Calu3 (cell line): Measurements from ENCODE around the gene COPZ1. TPM values are rescaled to one million over a fixed set of nuclear protein-coding genes. Genes with fewer than 3 reads are reported as not detected.

Experiments used
- BruUV-seq: library from RNA; stranded (reverse); fragments of 400-500 nt; replicated peaks from 2 replicates; lab custom pipeline; 2021; lab: Mats Ljungman, UMichigan
- CTCF ChIA-PET: fragments of 300-600 bp; sonication (Branson Sonifier 250); formaldehyde crosslinking; loops from one replicate; lab custom pipeline; 2022; ENCODE audit warnings: antibody characterized with exemption; lab: Charles Lee
- DNase-seq: peaks from one replicate; pipeline ENCODE4 v3.0.0; 2022
- H3K27ac Mint-ChIP-seq: one replicate; pipeline ENCODE4 v1.8.0; 2022; ENCODE audit warnings: mixed read lengths; ENCODE audit not compliant: unreplicated experiment
- H3K27me3 Mint-ChIP-seq: one replicate; pipeline ENCODE4 v1.8.0; 2022; ENCODE audit warnings: mixed read lengths; ENCODE audit not compliant: unreplicated experiment
- H3K36me3 Mint-ChIP-seq: one replicate; pipeline ENCODE4 v1.8.0; 2022; ENCODE audit warnings: mild to moderate bottlenecking, moderate library complexity, mixed read lengths; ENCODE audit not compliant: insufficient read depth, unreplicated experiment
- H3K4me1 Mint-ChIP-seq: one replicate; pipeline ENCODE4 v1.8.0; 2022; ENCODE audit warnings: mild to moderate bottlenecking, low read depth, mixed read lengths; ENCODE audit not compliant: unreplicated experiment
- H3K4me3 Mint-ChIP-seq: one replicate; pipeline ENCODE4 v1.8.0; 2022; ENCODE audit warnings: mild to moderate bottlenecking, low read depth, moderate library complexity, mixed read lengths; ENCODE audit not compliant: unreplicated experiment
- H3K9me3 Mint-ChIP-seq: one replicate; pipeline ENCODE4 v1.8.0; 2022; ENCODE audit warnings: low read depth, mixed read lengths; ENCODE audit not compliant: unreplicated experiment
- CTCF ChIP-seq: fragments of 200-600 bp; IDR thresholded peaks from one replicate; pipeline ENCODE4 v1.8.0; 2022; ENCODE audit warnings: antibody characterized with exemption; ENCODE audit not compliant: unreplicated experiment
- intact Hi-C: fragments of 100-400 bp; cut with micrococcal nuclease; formaldehyde crosslinking; loops from one replicate; pipeline ENCODE4 v1.10.0; 2022; ENCODE audit not compliant: unreplicated experiment
- total RNA-seq: library from RNA; stranded (reverse); gene quantifications from 2 replicates; pipeline ENCODE4 v1.2.3, GENCODE V29; 2022

Gene COPZ1
- total RNA-seq, 1 experiment from 2014 or later, result 173 TPM

- H3K27ac Mint-ChIP-seq, result no peak overlapping the region
- no peak for TF ChIP-seq CTCF
- no peaks in the 10 kb centered on the region for H3K9me3 Mint-ChIP-seq
- no peak overlapping the region for H3K4me3 Mint-ChIP-seq
- DNase-seq, result no peak
- intact Hi-C loops, result no loop called here
- CTCF ChIA-PET, result no interaction called here
- no peaks in the 10 kb centered on the region for H3K27me3 Mint-ChIP-seq
- no peaks in the 10 kb centered on the region for H3K4me1 Mint-ChIP-seq
- peaks cover 44% of the 10 kb centered on the region for H3K36me3 Mint-ChIP-seq
- no TSS peak for BruUV-seq
Observed at GRCh38 chr12:54349036-54349435, 24.1 kb downstream of the COPZ1 start.

DNA sequence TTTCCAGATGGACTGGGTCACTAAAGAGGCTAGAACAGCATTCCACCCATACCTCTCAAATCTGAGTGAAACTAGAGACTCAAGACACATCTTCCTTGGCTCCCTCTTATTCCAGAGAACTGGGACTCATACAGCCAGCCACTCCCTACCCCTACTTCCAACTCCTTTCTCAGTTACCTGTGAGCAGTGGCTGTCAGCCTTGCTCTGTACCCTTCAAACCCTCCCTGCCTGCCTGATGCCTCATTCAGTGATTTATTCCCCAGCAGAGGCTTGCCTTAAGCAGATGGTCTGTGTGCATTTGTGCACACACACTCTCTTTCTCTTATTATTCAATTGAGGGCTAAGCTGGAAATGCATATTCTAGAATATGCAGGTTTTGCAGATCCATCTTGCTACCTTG lies 24.7 kb downstream of the COPZ1 start:
- no peak for TF ChIP-seq CTCF
- H3K4me1 Mint-ChIP-seq, result no peaks in the 10 kb centered on the region
- H3K27ac Mint-ChIP-seq, result no peak overlapping the region
- intact Hi-C loops, result no loop called here
- no peaks in the 10 kb centered on the region for H3K9me3 Mint-ChIP-seq
- CTCF ChIA-PET, result no interaction called here
- H3K36me3 Mint-ChIP-seq, result peaks cover 43% of the 10 kb centered on the region
- no peaks in the 10 kb centered on the region for H3K27me3 Mint-ChIP-seq
- BruUV-seq, result no TSS peak
- no peak overlapping the region for H3K4me3 Mint-ChIP-seq
- DNase-seq, result no peak

GRCh38 chr12:54350743-54351142 lies 25.8 kb downstream of the COPZ1 start:
- DNase-seq, result no peak
- no peak overlapping the region for H3K27ac Mint-ChIP-seq
- H3K4me3 Mint-ChIP-seq, result no peak overlapping the region
- CTCF ChIA-PET, result no interaction called here
- no peaks in the 10 kb centered on the region for H3K27me3 Mint-ChIP-seq
- intact Hi-C loops, result no loop called here
- BruUV-seq, result no TSS peak
- peaks cover 38% of the 10 kb centered on the region for H3K36me3 Mint-ChIP-seq
- TF ChIP-seq CTCF, result no peak
- no peaks in the 10 kb centered on the region for H3K9me3 Mint-ChIP-seq
- no peaks in the 10 kb centered on the region for H3K4me1 Mint-ChIP-seq

DNA sequence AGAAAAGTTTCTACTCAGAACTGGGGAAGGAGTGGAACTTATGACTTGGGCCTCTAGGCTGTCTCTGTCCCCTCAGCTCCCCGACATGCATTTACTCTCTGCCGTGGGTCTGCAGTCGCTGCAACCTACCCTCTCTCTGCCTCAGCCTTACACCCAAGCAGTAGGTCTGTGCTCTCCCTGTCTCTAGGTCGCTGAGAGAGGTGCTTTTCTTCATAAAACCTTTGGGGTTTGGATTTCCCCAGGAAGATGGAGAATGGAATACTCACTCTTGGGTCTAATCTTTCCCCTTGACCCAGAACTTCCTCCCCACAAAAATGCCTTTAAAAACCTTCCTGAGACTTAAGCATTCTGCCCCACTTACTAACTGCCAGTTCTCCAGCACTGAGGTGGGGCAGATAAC lies 26.4 kb downstream of the COPZ1 start:
- Mint-ChIP-seq H3K27ac (no peak overlapping the region), H3K4me3 (no peak overlapping the region), H3K27me3 (no peaks in the 10 kb centered on the region), H3K36me3 (peaks cover 38% of the 10 kb centered on the region), H3K9me3 (no peaks in the 10 kb centered on the region), H3K4me1 (no peaks in the 10 kb centered on the region)
- intact Hi-C loops, result no loop called here
- no peak for TF ChIP-seq CTCF
- BruUV-seq, result TSS peak; percentile 71
- no peak for DNase-seq
- CTCF ChIA-PET, result no interaction called here
